D721Med (cell line): ENCODE results near the gene SUCLG2.

Source experiments
- DNase-seq: peaks from one replicate; pipeline ENCODE4 v3.0.0; 2011; ENCODE audit warnings: low spot score; ENCODE audit not compliant: insufficient read length
- FAIRE-seq: peaks from 2 replicates; lab custom pipeline; 2011; peaks lifted over from hg19 to GRCh38; lab: Jason Lieb, UNC
- CTCF ChIP-seq: IDR thresholded peaks from 2 replicates; pipeline ENCODE4 v1.5.1; 2012; ENCODE audit warnings: mild to moderate bottlenecking, control low read depth; ENCODE audit not compliant: insufficient read depth; ENCODE audit errors: missing control alignments

The SUCLG2 gene

GRCh38 chr3:67357610-67358458, 296.6 kb downstream of the SUCLG2 start:
- FAIRE-seq (peak; percentile 84), DNase-seq (no peak)
- peak; percentile 74 for TF ChIP-seq CTCF

DNA sequence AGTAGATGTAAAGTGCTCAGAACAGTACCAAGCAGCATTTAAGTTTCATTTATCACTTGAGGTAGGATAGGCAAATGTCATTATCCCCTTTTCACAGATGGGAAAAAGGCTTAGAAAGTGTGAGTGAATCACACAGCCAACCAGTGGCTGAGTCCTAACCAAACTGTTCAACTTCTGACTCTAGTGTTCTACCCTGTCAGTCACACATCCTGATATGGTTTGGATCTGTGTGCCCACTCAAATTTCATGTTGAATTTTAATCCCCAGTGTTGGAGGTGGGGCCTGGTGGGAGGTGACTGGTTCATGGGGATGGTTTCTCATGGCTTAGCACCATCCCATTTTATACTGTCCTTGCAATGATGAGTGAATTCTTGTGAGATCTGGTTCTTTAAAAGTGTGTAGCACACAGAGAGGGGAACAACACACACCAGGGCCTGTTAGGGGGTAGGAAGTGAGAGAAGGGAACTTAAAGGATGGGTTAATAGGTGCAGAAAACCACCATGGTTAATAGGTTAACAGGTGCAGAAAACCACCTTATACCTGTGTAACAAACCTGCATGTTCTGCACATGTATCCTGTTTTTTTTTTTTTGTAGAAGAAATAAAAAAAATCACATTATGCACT, 304.7 kb downstream of the SUCLG2 start:
- no peak for TF ChIP-seq CTCF
- no peak for FAIRE-seq
- DNase-seq = no peak

- FAIRE-seq = no peak
- no peak for TF ChIP-seq CTCF
- no peak for DNase-seq
Observed at GRCh38 chr3:67346081-67346480, 308.3 kb downstream of the SUCLG2 start.

- DNase-seq (no peak), FAIRE-seq (no peak)
- TF ChIP-seq CTCF = no peak
Observed at GRCh38 chr3:67335813-67336212, 318.6 kb downstream of the SUCLG2 start.

- no peak for FAIRE-seq
- no peak for DNase-seq
- TF ChIP-seq CTCF = no peak
Observed at GRCh38 chr3:67334588-67334987, 319.8 kb downstream of the SUCLG2 start.

DNA sequence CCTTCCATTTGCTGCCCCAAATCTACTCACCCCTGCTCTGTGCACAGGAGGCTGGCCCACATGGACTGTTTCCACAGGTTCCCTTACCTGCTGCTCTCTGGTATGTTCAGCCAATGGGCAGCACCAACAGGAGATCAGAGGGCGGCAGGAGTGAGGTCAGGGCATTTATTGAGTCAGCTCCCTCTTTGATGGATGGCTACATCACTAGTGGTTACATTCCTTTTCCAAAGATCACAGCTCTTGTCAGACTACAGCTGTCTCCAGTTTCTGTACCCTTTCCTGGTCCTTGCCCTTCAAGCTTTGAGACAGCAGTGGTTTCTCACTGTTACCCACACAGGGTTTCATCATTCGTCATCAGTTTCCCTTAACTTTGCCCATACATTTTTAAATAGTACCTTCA, 325.1 kb downstream of the SUCLG2 start:
- DNase-seq (no peak), FAIRE-seq (no peak)
- TF ChIP-seq CTCF = no peak

GRCh38 chr3:67327582-67327981, 326.8 kb downstream of the SUCLG2 start:
- DNase-seq (no peak), FAIRE-seq (no peak)
- no peak for TF ChIP-seq CTCF
